Breast epithelium (tissue), 3 donors: ENCODE measurements around the gene DECR2.

Source experiments
- CTCF ChIP-seq, 3 donors: fragments of 450-650 bp; IDR thresholded peaks; one replicate each; pipeline ENCODE4 v1.5.1; 2016 to 2017; ENCODE audit warnings: antibody characterized with exemption in 3 of 3, mild to moderate bottlenecking in 3 of 3, moderate library complexity in 3 of 3
- POLR2A ChIP-seq: fragments of 450-650 bp; IDR thresholded peaks from one replicate; pipeline ENCODE4 v1.6.1; 2016; ENCODE audit warnings: antibody characterized with exemption, mild to moderate bottlenecking, moderate library complexity

- no peak for TF ChIP-seq POLR2A
- TF ChIP-seq CTCF (IDR thresholded peaks at IDR 0.05): no peak
Measured at GRCh38 chr16:364595-365491, 36.8 kb upstream of the DECR2 start.
